MM.1S (cell line): ENCODE measurements around the gene BEAN1.

Experiments used
- CTCF ChIP-seq: fragments of 300-600 bp; sonication (generic); IDR thresholded peaks from 2 replicates; pipeline ENCODE4 v1.5.1; 2016; ENCODE audit warnings: antibody characterized with exemption, low read length, mixed read lengths
- EZH2 ChIP-seq: fragments of 300-600 bp; sonication (generic); optimal IDR thresholded peaks from 2 replicates; pipeline ENCODE3; 2017; ENCODE audit warnings: low read depth, mild to moderate bottlenecking, antibody characterized with exemption, low read length, mixed read lengths

- TF ChIP-seq CTCF (no peak), EZH2 (no peak)
Measured at GRCh38 chr16:66434619-66435430, 7.7 kb downstream of the BEAN1 start.
